Parietal lobe (tissue), 1 donor: ENCODE measurements around the gene IVL. TPM values are rescaled to one million over a fixed set of nuclear protein-coding genes. Genes with fewer than 3 reads are reported as not detected.

Source experiments
- total RNA-seq: library from RNA; depleted of rRNA; stranded (reverse); fragments of >200 nt; gene quantifications from one replicate; pipeline ENCODE4 v1.2.3, GENCODE V29; 2014

IVL gene, protein sequence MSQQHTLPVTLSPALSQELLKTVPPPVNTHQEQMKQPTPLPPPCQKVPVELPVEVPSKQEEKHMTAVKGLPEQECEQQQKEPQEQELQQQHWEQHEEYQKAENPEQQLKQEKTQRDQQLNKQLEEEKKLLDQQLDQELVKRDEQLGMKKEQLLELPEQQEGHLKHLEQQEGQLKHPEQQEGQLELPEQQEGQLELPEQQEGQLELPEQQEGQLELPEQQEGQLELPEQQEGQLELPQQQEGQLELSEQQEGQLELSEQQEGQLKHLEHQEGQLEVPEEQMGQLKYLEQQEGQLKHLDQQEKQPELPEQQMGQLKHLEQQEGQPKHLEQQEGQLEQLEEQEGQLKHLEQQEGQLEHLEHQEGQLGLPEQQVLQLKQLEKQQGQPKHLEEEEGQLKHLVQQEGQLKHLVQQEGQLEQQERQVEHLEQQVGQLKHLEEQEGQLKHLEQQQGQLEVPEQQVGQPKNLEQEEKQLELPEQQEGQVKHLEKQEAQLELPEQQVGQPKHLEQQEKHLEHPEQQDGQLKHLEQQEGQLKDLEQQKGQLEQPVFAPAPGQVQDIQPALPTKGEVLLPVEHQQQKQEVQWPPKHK
- not detected for total RNA-seq

DNA sequence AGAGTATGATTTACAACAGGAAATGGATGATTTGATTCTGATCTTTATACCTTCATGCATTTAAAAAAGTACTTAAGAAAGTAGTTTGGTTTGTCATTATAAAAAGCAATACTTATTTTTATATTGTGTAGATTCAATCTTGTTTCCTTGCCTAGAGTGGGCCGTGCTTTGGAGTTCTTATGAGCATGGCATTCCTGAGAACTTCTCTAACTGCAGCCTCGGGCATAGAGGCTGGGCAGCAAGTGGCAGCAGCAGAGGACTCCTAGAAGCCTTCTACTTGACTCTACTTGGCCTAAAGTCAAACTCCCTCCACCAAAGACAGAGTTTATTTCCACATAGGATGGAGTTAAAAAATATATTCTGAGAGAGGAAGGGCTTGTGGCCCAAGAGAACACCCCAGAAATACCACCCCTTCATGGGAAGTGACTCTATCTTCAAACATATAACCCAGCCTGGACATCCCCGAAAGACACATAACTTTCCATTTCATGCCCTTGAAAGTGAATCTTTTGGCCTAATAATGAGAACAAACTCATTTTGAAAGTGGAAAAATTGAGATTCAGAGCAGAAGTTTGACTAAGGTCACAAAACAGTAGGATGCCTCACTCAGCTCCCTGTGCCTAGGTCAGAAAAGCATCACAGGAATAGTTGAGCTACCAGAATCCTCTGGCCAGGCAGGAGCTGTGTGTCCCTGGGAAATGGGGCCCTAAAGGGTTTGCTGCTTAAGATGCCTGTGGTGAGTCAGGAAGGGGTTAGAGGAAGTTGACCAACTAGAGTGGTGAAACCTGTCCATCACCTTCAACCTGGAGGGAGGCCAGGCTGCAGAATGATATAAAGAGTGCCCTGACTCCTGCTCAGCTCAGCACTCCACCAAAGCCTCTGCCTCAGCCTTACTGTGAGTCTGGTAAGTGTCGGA is at the start of gene IVL:
Gene IVL, plus strand, starts transcription at position 861 of the 916 bp plus-strand sequence. CDS start 1,252 bp downstream, outside the sequence.

GRCh38 chr1:152859696-152860095 is 48.6 kb upstream of the IVL start, which contains the start of gene LCE7A:
Gene LCE7A (plus strand): TSS chr1:152859996. CDS start chr1:152860698, 702 bp downstream.

GRCh38 chr1:152878042-152878441 is 30.3 kb upstream of the IVL start, which contains the start of gene SMCP:
Gene SMCP (plus strand): TSS chr1:152878322. CDS start chr1:152884423, 6,101 bp downstream.

GRCh38 chr1:152946651-152947256 is 38.4 kb downstream of the IVL start, which contains the start of gene SPRR5:
Gene SPRR5 (plus strand): TSS chr1:152947206. CDS start chr1:152948555, 1,349 bp downstream.

Other genes starting within 250 kb of the IVL start
- not detected for gene LCE2D, start 245.2 kb upstream of the IVL start, total RNA-seq
- not detected for gene LCE2C, start 233.3 kb upstream of the IVL start, total RNA-seq
- not detected for gene LCE2B, start 222.4 kb upstream of the IVL start, total RNA-seq
- gene LCE2A, start 210.2 kb upstream of the IVL start, total RNA-seq = not detected
- gene LCE4A, start 200.4 kb upstream of the IVL start, total RNA-seq = not detected
- gene KPRP, start 150.5 kb upstream of the IVL start, total RNA-seq = not detected
- not detected for gene LCE1F, start 133.4 kb upstream of the IVL start, total RNA-seq
- not detected for gene LCE1E, start 122.3 kb upstream of the IVL start, total RNA-seq
- gene LCE1D, start 111.8 kb upstream of the IVL start, total RNA-seq = not detected
- gene LCE1C, start 101.9 kb upstream of the IVL start, total RNA-seq = not detected
- not detected for gene LCE1B, start 96.6 kb upstream of the IVL start, total RNA-seq
- gene LCE1A, start 81.1 kb upstream of the IVL start, total RNA-seq = not detected
- gene LCE6A, start 65.7 kb upstream of the IVL start, total RNA-seq = not detected
- not detected for gene LCE7A, start 48.5 kb upstream of the IVL start, total RNA-seq
- not detected for gene SMCP, start 30.2 kb upstream of the IVL start, total RNA-seq
- not detected for gene SPRR5, start 38.7 kb downstream of the IVL start, total RNA-seq
- not detected for gene SPRR4, start 62.1 kb downstream of the IVL start, total RNA-seq
- gene SPRR1A, start 75.5 kb downstream of the IVL start, total RNA-seq = not detected
- gene SPRR3, start 93.2 kb downstream of the IVL start, total RNA-seq = not detected
- not detected for gene SPRR1B, start 122.7 kb downstream of the IVL start, total RNA-seq
- gene SPRR2D, start 132.6 kb downstream of the IVL start, total RNA-seq = not detected
- not detected for gene SPRR2A, start 149.0 kb downstream of the IVL start, total RNA-seq
- gene SPRR2B, start 163.1 kb downstream of the IVL start, total RNA-seq = not detected
- gene SPRR2E, start 186.0 kb downstream of the IVL start, total RNA-seq = not detected
- gene SPRR2F, start 205.0 kb downstream of the IVL start, total RNA-seq = not detected
- not detected for gene SPRR2G, start 242.3 kb downstream of the IVL start, total RNA-seq